ENCODE results near the gene SERPINH1.

- TF ChIP-seq, protein P1, sequence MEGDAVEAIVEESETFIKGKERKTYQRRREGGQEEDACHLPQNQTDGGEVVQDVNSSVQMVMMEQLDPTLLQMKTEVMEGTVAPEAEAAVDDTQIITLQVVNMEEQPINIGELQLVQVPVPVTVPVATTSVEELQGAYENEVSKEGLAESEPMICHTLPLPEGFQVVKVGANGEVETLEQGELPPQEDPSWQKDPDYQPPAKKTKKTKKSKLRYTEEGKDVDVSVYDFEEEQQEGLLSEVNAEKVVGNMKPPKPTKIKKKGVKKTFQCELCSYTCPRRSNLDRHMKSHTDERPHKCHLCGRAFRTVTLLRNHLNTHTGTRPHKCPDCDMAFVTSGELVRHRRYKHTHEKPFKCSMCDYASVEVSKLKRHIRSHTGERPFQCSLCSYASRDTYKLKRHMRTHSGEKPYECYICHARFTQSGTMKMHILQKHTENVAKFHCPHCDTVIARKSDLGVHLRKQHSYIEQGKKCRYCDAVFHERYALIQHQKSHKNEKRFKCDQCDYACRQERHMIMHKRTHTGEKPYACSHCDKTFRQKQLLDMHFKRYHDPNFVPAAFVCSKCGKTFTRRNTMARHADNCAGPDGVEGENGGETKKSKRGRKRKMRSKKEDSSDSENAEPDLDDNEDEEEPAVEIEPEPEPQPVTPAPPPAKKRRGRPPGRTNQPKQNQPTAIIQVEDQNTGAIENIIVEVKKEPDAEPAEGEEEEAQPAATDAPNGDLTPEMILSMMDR (IDR thresholded peaks at IDR 0.05; ENCODE audit: extremely low read depth in 1 of 2, insufficient read depth in 1 of 2, low read depth in 1 of 2, low read length in 2 of 2): peak; percentile 61 to 85
- no peak for TF ChIP-seq MYC (IDR thresholded peaks at IDR 0.05; ENCODE audit: low read depth, low read length)
- peak; percentile 5 for TF ChIP-seq POLR2A (IDR thresholded peaks at IDR 0.05; ENCODE audit: low read depth, low read length)
These were observed 2.0 kb downstream of the SERPINH1 start for GRCh38 chr11:75563978-75564552.
